Pancreas (tissue), 10 donors: ENCODE results near the gene CLDN7. TPM values are rescaled to one million over a fixed set of nuclear protein-coding genes. Genes with fewer than 3 reads are reported as not detected.

Source experiments
- ATAC-seq, 4 donors: fragments of 200-7000 bp; cut with Tn5 transposase; one replicate each; pipeline versions ENCODE4 v1.8.0 to v1.9.1; 2020; ENCODE audit warnings: mild to moderate bottlenecking in 4 of 4, moderate library complexity in 4 of 4
- DNase-seq, 6 donors: peaks; one replicate each; pipeline ENCODE4 v3.0.0-alpha.2; 2020
- FAIRE-seq: peaks from 2 replicates; lab custom pipeline; 2012; peaks lifted over from hg19 to GRCh38; lab: Jason Lieb, UNC
- H3K27ac ChIP-seq, 4 donors: fragments of 200-600 bp; sonication (generic); 1 replicate in 3 of 4; 2 replicates in 1 of 4; pipeline versions ENCODE4 v1.5.0 to v1.8.0; 2020
- H3K27me3 ChIP-seq, 4 donors: fragments of 200-600 bp; one replicate each; pipeline ENCODE4 v1.8.0; 2021
- H3K36me3 ChIP-seq, 3 donors: fragments of 200-600 bp; sonication (generic) in 1 of 3; one replicate each; pipeline versions ENCODE4 v1.5.0 to v1.8.0; 2020 to 2021
- H3K4me1 ChIP-seq, 3 donors: fragments of 200-600 bp; one replicate each; pipeline ENCODE4 v1.8.0; 2021
- H3K4me3 ChIP-seq, 4 donors: fragments of 200-600 bp; sonication (generic) in 2 of 4; one replicate each; pipeline versions ENCODE4 v1.5.0 to v1.8.0; 2020 to 2021
- H3K9me3 ChIP-seq, 4 donors: fragments of 200-600 bp; one replicate each; pipeline ENCODE4 v1.8.0; 2021
- WGBS, 2 donors: extraction: QIAGEN DNeasy Blood & Tissue Kit; methylation state at CpG; one replicate each; pipeline ENCODE4 v1.1.7; 2013; 5-methylcytosine and 5-hydroxymethylcytosine counted together
- intact Hi-C, 3 donors: fragments of 100-400 bp; cut with DNase I; formaldehyde crosslinking; loops; one replicate each; pipeline versions ENCODE4 v1.11.1 to v1.14.2; 2022
- polyA plus RNA-seq, 2 donors: library from polyadenylated mRNA; stranded (reverse); fragments of 200-250 nt; gene quantifications; one replicate each; pipeline ENCODE4 v1.2.3, GENCODE V29; 2013
- total RNA-seq, 6 donors: library from RNA; stranded (reverse); fragmentation: NEBNext Ultra II Directional in 4 of 6; extraction: Animal tissue kit (Norgen Biotek cat#: 25700) in 4 of 6; gene quantifications; one replicate each; pipeline versions ENCODE4 v1.2.1 to v1.2.4, GENCODE V29; 2021 to 2023
- TF ChIP-seq, protein P1 (sequence below), 4 donors: fragments of 200-600 bp; sonication (generic) in 3 of 4; IDR thresholded peaks; one replicate each; pipeline versions ENCODE4 v1.5.0 to v1.8.0; 2021; ENCODE audit warnings: antibody characterized with exemption in 4 of 4
- donor health status: healthy with polysubstance abuse.
- donor health status: DM: no; HTN: no; CAD: no; lungs with moderate emphysema.
- donor health status: DM: no; HTN: no; CAD: no.
- donor health status: control.
- donor health status: control.
- donor health status: Bipolar disorder and iron deficiency.
- donor health status: DM: yes; HTN: yes; CAD: no.
- donor health status: DM: no; HTN: no; CAD: no.
- donor health status: DM: no; HTN: no; CAD: no.
- donor health status: DM: yes; HTN: yes; CAD: no.

CLDN7 gene
- total and polyA plus RNA-seq, 8 donors = 49.1 to 89.7 (median 62.4) TPM

- Histone ChIP-seq H3K4me3 (peak overlapping the region; percentile 59 to 92 (median 79)), H3K27me3 (no peaks in the 10 kb centered on the region), H3K9me3 (no peaks in the 10 kb centered on the region), H3K4me1 (peaks cover 3 to 34% (median 3%) of the 10 kb centered on the region in 3 donors), H3K36me3 (peaks cover 0 to 14% (median 9%) of the 10 kb centered on the region in 3 donors), H3K27ac (peak overlapping the region; percentile 63 to 87 (median 80))
- TF ChIP-seq, protein P1, sequence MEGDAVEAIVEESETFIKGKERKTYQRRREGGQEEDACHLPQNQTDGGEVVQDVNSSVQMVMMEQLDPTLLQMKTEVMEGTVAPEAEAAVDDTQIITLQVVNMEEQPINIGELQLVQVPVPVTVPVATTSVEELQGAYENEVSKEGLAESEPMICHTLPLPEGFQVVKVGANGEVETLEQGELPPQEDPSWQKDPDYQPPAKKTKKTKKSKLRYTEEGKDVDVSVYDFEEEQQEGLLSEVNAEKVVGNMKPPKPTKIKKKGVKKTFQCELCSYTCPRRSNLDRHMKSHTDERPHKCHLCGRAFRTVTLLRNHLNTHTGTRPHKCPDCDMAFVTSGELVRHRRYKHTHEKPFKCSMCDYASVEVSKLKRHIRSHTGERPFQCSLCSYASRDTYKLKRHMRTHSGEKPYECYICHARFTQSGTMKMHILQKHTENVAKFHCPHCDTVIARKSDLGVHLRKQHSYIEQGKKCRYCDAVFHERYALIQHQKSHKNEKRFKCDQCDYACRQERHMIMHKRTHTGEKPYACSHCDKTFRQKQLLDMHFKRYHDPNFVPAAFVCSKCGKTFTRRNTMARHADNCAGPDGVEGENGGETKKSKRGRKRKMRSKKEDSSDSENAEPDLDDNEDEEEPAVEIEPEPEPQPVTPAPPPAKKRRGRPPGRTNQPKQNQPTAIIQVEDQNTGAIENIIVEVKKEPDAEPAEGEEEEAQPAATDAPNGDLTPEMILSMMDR (IDR thresholded peaks at IDR 0.05) = no peak
- FAIRE-seq (no peak), ATAC-seq (peak in 2 of 4 donors; percentile 6), DNase-seq (no peak)
- intact Hi-C loops = no loop called here
- 0% methylated on average over 9 of the region's 9 CpGs for WGBS, 2 donors
Observed at GRCh38 chr17:7233701-7234082, 28.6 kb downstream of the CLDN7 start.

DNA sequence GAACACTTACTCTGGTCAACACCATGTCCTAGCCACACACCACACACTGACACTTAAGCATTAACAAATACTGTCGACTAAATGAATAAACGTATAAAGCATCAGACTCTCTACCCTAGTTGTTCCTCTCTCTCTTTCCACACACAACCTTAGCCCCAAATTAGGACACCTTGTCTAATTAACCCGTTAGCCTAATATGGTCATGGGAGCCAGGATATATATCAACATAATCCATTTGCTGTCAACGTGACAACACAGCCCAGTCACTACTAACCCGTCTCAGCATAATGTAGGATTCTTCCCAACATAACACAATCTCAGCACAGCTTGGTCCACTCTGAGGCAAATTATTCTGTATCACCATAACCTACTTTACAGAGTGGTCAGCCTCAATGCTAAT, 30.2 kb downstream of the CLDN7 start:
- peaks cover 3 to 34% (median 3%) of the 10 kb centered on the region in 3 donors for H3K4me1 ChIP-seq

GRCh38 chr17:7229504-7229903, 32.8 kb downstream of the CLDN7 start:
- H3K27ac ChIP-seq = no peak overlapping the region
- ATAC-seq (no peak), FAIRE-seq (no peak), DNase-seq (no peak)
- H3K27me3 ChIP-seq = no peaks in the 10 kb centered on the region
- H3K36me3 ChIP-seq = peaks cover 0 to 37% (median 9%) of the 10 kb centered on the region in 3 donors
- no peaks in the 10 kb centered on the region for H3K9me3 ChIP-seq
- TF ChIP-seq, protein P1 (IDR thresholded peaks at IDR 0.05) = no peak
- peaks cover 0 to 16% (median 0%) of the 10 kb centered on the region in 3 donors for H3K4me1 ChIP-seq
- WGBS, 2 donors = 95 to 96% methylated on average over 13 to 19 of the region's 19 CpGs
- intact Hi-C loops = no loop called here
- H3K4me3 ChIP-seq = no peak overlapping the region

More for the DNA sequence above, 30.2 kb downstream of the CLDN7 start:
- intact Hi-C loops = no loop called here
- FAIRE-seq (no peak), ATAC-seq (no peak), DNase-seq (no peak)
- Histone ChIP-seq H3K9me3 (no peaks in the 10 kb centered on the region), H3K27me3 (no peaks in the 10 kb centered on the region), H3K4me3 (no peak overlapping the region), H3K27ac (no peak overlapping the region), H3K36me3 (peaks cover 0 to 20% (median 9%) of the 10 kb centered on the region in 3 donors)
- WGBS, 2 donors = 84 to 88% methylated on average over 5 of the region's 5 CpGs
- TF ChIP-seq, protein P1 (IDR thresholded peaks at IDR 0.05) = no peak

DNA sequence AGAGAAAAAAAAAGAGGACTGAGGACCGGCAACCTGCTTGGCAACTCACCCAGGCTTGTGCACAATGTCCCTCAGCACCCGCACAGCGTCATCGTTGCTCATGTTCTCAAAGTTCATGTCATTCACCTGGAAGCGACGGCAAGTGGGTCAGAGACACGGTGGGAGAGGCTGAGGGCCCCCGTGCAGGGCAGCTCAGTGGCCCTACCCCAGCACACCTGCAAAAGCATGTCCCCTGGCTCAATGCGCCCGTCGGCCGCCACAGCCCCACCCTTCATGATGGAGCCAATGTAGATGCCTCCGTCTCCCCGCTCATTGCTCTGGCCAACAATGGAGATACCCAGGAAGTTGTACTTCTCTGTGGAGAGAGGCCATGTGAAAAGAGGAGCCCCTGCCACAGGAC, 33.4 kb downstream of the CLDN7 start:
- Histone ChIP-seq H3K27ac (no peak overlapping the region), H3K4me3 (no peak overlapping the region), H3K27me3 (no peaks in the 10 kb centered on the region), H3K36me3 (peaks cover 0 to 41% (median 9%) of the 10 kb centered on the region in 3 donors), H3K9me3 (no peaks in the 10 kb centered on the region), H3K4me1 (peaks cover 0 to 16% (median 0%) of the 10 kb centered on the region in 3 donors)
- TF ChIP-seq, protein P1 (IDR thresholded peaks at IDR 0.05) = no peak
- ATAC-seq (no peak), FAIRE-seq (no peak), DNase-seq (no peak)
- intact Hi-C loops = no loop called here
- WGBS, 2 donors = 89 to 90% methylated on average over 14 of the region's 14 CpGs
